ENCODE results near the gene FUOM.

Gene FUOM

DNA sequence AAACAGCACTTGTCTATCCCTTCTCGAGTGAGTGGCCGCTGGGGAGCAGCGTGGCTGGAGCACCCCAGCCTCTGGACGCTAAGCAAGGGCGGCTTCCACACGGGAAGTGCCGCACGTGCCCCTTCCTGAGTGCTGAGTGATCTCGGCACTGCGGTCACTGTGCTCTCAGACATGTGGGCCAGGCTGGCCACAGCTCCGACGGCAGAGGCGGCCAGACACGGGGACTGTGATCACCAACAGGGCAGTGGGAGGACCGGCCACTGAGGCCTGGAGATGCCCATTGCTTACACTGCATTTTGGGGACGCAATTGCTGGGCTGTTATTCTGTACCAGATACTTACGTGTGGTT, 8.3 kb upstream of the FUOM start:
- no peak for DNase-seq

DNA sequence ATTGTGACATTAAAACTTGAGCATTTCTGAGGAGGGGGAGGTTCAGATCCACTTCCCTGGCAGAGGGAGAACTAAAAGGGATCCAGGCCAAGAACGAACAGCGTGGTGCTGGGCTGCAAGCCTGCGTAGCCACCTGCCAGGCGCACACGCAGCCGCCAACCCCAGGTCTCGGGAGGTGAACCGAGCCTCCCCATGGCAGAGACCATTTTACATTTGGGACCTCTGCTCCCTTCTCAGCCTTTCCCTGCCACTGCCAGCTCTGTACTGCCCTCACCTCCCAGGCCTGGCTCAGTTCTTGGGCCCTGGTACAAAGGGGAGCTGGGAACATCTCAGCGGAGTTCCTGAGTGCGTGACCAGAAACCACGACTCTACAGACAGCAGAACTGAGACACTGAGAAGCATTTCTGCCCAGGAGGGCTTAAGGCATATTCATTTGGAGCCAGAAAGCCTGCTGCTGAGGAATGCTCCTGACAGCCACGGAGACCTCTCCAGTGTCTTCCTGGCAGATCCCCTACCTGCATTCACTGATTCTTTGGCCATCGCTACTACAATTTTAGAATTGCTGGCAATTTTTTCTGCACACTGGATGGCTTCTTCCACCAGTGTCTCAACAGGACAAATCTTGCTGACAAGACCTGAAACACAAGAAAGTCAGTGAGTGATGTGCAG, 7.8 kb upstream of the FUOM start:
- DNase-seq = no peak

DNA sequence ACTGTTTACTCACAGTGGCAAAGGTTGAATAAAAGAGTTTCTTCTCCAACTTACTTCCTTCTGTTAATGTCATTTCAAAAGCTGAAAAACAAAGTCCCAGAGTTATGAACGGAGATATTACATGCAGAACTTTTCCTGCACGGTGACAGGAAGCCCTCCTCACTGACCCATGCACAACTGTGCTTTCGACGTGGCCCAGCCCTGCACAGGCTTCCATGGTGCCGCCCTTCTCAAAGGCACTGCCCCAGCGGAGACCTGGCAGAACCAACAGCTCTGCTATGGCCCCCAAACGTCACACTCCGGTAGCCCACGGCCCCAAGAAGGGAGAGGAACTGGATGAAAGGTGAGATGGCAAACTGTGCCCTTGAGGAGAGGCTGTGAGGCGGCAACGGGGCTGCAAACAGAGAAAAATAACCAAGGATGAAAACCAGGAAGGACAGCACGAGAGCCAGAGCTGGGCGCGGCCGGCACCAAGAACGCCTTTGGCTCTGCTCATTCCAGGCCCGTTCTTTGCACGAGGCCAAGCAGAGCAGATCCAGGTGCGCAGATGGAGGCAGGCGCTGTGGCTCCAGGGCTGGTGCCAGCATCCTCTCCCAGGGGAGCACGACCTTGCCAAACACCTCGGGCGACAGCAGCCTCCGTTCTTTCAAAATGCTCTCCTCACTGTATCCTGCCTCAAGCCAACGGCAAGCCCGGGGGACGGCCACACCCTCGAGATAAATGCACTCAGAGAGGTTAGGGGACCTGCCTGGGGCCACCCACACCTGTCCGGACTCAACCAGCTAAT, 7.0 kb upstream of the FUOM start:
- no peak for DNase-seq

DNA sequence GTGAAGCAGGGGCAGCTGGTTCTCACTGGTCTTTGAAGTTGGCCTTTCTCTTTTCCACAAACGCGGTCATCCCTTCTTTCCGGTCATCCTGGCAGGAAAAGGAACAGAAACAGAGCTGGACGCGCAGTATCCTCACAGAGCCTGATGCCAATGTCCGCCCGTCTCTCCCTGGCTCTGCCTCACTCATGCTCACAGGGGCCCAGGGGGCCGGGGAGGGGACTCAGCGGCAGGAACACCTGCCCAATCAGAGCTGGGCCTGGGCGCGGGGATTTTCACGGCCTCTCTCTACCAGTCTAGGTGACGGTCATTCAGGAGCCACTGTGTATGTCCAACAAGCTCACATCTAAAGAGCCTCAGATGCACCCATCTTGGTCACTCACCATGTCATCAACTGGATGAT, 5.0 kb upstream of the FUOM start:
- no peak for DNase-seq

DNA sequence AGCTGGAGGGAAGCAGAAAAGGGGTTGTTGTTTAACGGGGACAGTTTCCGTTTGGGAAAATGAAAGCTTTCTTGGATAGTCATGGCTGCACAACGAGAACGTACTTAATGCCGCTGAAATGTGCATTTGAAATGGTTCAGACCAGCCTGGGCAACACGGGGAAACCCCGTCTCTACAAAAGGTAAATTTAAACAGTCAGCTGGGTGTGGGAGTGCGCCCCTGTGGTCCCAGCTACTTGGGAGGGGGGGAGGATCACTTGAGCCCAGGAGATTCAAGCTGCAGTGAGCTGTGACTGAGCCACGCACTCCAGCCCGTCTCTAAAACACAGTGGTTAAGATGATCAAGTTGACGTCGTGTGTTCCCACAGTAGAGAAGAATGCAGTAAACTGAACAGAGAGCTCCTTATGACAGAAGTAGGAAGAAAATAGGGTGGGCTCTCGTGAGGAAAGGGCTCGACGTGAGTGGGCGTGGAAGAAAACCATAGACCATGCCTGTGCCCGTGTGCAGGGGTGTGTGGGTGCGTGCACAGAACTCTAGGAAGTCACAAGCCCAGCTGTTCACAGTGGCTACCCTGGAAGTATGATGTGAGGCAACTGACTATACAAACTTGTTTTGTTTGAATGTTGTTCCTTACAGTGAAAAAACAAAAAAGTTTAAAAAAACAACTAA, 4.1 kb upstream of the FUOM start:
- no peak for DNase-seq

DNA sequence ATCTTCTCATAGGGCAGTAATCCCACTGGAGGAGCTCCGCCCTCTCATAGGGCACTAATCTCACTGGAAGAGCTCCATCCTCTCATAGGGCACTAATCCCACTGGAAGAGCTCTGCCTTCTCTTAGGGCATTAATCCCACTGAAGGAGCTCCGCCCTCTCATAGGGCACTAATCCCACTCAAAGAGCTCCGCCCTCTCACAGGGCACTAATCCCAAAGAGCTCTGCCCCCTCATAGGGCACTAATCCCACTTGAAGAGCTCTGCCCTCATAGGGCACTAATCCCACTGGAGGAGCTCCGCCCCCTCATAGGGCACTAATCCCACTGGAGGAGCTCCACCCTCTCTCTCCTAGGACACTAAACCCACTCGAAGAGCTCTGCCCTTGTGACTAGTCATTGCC, 3.4 kb upstream of the FUOM start:
- no peak for DNase-seq

DNA sequence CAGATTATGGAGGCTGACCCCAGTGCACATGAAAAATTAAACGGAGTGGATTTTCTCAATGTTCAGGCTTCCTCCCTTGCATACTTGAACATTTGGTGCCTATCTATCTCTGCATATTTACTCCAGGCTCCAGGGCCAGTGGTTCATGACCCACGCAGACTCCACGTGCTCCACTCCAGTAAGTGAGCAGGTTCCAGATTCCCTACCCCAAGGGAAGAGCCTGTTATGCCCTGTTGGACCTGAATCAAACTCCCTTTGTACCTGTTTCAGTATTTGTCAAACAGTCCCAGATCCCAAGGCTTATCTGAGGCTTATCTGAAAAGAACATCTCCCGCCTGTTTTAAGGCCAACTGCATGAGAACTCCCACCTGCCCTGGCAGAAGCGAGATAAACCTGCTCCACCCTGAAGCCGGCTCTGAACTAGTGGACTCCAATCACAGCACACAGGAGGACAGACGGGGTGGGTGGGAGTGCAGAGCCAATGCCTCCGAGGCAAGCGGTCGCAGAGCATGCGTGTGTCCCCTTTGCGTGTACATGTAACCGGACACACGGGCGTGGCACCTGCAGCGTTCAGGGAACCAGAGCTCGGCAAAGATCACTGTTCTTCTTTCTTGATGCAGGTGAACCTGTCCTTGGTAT, 2.3 kb upstream of the FUOM start:
- DNase-seq = no peak

DNA sequence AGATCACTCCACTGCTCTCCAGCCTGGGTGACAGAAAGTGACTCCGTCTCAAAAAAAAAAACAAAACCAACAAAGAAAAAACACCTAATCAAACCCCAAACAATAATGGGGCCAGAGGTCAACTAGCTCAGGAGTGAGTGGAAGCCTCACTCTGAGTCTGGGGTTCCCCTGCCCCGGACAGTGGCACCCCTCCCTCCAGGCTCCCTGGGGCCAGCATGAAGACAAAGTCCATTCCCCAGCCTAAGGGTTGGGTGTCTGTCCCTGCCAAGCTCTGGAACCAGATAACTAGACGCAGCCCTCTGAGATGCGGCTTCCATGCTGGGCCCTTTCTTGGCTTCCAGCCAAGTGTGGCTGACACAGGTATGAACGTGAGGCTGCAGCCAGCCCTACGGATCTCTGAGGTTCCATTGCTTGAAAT, 1.7 kb upstream of the FUOM start:
- DNase-seq = no peak

DNA sequence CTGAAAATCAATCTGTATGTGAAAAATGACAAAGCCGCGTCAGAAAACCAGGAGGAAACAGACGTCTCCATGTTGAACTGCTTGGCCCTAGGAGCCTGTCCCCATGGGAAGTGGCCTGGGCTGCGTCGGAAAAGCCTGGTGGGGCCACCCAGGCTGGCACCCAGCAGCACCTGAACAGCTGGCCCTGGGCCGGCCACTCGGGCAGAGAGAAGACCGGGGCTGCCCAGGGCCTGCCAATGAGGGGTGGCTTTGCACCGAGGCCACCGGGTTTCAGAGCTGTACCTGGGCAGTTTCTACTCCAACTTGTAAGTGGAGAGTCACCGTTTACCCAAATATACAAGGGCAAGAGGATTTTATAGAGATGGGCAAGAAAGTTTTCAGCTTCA, 1.1 kb upstream of the FUOM start:
- no peak for DNase-seq

DNA sequence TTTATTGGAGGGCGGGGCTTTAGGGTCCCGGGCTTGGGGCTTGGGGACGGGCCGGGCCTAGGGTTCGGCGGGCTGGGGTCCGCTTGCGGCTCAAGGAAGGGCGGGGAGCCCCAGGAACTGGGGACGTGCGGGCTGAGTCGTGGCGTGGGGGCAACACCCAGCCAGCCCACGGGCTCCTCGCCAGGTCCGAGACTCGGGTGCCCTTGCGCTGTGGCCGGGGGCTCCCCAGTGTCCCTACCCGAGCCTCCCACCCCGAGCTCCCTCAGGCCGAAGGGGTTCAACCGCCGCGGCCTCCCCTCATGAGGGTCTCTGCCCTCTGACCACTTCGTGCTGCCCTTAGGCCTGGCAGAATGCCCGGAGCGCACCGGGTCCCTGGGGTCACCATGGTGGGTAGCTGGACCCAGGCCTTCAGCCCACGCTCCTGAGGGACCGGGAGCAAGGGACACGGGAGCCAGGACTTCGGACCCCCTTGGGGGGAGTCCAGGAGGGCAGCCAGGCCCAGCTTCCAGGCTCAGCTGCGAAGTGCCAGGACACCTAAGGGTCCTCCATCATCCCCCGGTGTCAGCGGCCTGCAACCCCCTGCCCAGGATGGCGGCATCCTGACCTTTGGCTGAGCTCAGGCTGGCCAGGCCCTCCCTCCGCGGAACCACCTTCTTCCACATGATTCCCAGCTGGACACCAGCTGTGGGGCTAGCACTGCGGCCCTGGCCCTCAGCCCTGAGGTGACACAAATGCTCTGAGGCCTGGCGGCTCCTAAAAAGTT, 524 bp upstream of the FUOM start:
- no peak for DNase-seq

DNA sequence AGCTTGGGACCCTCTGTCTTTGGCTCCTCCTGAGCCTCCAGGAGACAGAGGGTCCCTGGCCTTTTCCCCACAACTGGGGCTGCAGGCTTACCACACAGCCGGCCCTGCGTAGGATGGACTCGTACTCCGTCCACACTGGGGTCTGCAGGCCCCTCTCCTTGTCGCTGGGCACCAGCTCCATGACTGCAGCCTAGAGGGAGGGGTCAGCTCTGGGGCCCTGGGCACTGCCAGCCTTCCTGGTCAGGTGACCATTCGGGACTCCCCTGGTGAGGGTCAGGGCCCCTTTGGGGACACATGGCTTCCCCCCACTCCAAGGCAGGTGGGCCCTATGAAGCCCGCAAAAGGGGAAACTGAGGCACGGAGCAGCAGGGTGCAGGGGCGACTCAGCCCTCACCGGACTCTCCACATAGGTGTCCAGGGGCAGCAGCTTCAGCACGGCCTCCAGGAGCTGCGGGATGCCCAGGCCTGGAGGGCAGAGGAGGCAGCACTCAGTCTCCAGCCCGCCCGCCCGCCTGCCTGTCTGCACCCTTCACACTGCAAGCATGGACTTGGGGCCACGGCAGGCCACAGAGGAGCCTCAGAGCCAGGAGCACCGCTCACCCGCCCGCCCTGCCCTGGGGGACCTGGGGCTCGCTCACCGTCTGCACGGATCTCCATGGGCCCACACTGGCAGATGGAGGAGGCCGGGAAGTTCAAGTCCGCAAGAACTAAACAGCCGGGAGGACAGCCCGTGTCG, 1.1 kb downstream of the FUOM start:
- no peak for DNase-seq

DNA sequence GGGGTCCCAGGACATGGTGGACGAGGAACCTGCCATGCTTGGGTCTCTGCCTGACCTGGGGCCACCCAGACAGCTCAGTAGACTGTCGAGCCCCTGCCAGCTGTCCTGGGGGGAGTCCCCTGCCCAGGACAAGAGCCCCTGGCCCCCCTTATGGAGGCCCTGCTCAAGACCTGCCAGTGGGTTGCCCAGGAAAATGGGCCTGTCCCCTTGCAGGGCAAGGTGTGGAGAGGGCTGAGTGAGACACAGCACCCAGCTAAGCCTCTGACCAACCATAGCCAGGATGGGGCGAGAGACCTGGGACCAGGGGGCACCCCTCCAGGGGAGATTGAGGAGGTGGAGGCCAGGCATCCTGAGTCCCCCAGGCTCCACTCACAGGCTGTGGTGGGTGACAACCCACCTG, 1.8 kb downstream of the FUOM start:
- no peak for DNase-seq

DNA sequence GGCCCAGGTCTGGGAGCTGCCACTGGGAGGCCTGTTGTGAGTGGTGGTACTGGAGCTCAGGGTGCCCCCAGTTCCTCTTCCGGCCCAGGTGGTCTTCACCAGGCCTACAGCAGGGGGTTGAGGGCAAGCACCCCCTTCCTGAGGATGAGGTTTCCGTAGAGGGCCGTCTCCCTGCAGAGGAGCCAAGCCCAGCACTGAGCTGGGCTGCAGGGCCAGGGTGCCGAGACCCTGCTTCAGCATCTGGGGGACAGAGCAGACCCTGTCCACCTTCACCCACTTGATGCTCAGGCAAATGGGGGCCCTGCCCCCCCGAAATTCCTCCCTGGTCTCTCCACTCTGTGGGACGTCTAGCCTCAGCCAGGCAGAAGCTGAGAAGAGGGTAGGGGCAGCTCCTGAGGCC, 2.6 kb downstream of the FUOM start:
- no peak for DNase-seq

DNA sequence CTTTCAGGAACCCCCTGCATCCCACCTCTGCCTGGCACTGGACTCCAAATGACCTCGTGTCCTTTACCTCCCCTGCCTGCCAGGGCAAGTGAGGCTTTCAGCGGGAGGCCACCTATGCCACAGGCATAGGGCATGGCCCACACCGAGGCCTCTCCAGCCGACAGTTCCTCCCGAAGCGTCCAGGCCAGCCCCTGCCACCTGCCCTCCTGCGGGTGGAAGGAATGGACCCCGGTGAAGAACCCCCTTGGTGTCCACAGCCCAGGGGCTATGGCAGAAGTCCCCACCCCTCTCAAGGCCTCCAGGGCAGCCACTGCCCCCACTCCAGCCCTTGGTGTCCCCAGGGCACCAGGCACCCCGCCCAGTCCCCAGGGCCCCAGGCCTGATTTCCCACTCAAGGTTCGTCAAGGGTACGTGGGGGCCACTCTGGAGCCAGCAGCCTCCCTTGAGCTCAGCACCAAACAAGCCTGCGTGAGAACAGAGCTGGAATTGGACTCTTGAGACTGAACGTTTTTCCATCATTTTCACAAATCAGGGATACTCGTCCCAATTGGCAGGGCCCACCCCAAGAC, 3.1 kb downstream of the FUOM start:
- no peak for DNase-seq

DNA sequence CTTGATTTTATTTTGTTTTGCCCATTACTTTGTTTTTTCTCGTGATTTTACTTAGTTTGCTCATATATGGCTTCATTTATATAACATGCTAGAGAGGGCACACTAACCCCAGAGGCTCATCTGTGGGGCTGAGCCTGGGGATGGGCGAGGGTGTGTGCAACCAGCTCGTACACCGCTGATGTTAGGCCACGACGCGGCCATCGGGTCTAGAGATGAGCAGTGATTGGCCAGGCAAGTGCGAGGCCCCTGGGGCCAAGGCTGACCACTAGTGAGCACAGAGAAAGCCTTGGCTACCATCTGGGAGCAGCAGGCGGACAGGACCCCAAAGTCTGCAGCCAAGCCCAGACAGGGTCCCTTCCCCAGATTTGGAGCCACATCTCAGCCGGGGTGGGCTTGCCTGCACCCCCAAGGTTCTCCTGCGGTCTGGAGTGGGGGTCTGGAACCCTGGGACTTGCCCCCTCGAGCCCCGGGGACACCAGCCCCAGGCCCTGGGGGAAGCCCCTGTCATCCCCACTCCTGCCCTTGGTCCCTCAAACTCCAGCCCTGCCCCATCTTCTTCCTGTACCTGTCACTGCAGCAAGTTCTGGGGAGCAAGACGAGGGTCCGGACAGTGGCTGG, 3.7 kb downstream of the FUOM start:
- DNase-seq = no peak

DNA sequence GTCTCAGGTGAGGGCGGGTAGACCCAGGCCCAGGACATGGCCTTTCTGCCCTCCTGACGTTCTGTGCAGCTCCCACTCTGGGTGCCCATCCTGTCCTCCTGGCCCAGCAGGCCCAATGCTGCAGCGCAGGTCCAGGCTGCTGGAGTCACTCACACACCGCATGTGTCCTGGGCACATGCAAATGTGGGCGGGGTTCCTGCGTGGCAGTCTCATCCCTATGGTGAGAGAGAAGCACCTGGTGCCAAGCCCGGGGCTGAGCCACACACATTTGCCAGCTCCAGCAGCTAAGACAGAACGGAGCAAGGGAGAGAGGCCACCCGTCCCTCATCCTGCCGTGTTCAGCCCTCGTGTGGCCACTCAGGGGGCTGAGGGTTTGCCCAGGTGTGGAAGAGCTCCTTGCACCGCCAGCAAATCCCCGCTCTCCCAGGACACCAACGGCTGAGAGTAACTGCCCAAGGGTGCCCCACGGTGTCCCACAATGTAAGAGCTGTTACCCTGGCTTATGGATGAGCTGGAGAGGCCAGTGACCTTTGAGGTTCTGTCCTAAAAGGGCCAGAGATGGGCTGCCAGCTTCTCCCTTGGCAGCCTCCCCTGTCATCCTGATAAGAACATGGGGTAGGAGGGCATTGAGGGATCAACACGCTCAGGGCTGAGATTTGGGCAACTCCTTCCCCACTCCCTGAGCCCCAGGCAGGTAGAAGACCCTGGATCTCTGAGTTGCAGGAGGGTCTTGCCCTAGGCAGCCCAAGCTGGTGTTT, 4.4 kb downstream of the FUOM start:
- DNase-seq = no peak

DNA sequence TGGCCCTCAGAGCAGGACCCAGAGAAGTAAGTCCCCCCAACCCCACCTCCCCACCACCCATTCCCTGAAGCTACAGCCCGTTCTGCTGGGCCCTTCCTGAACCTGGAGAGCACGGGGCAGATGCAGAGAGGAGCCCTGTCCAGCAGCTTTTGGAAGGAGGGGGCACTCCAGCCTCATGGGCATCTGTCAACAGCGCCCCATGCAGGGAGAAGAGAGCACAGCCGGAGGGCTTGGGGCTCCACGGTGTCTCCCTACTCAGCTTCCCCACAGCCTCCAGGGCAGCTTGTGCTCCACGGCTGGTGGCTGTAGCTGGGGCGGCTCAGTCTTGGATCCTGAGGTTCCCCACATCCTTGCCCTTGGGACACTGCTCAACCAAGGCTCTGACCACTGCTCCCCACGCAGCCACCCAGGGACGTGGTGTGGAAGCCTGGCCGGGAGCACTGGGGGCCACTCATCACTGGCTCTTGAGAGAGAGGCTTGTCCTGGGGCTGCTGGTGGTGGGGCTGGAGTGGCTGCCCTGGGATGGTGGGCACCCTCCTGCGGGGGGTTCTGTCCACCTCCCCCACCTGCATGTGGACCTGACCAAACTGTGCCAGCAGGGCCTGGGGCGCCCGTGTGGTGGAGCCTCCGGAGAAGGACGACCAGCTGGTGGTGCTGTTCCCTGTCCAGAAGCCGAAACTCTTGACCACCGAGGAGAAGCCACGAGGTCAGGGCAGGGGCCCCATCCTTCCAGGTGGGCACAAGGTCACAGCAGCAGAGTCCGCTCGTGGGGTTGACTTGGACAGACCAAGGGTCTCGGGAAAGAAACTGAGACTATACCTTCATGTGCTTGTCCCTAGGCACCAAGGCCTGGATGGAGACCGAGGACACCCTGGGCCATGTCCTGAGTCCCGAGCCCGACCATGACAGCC, 6.2 kb downstream of the FUOM start:
- DNase-seq = no peak

DNA sequence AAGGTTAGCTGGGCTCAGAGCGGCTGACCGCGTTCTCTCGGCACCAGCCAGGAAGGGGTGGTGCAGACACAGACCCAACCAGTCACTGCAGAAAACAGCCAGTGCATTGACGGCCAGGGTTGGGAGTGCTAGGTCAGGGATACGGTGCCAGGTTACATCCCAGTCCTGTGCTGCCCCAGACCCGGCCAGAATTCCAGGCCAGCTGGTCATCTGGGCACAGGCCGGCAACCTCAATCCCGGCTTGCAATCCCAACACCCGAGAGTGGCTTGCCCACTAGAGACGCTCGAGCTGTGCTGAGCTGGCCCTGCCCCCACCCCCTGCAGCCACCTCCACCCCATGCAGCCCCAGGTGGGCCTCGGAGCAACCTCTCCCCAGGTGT, 6.9 kb downstream of the FUOM start:
- DNase-seq = no peak

DNA sequence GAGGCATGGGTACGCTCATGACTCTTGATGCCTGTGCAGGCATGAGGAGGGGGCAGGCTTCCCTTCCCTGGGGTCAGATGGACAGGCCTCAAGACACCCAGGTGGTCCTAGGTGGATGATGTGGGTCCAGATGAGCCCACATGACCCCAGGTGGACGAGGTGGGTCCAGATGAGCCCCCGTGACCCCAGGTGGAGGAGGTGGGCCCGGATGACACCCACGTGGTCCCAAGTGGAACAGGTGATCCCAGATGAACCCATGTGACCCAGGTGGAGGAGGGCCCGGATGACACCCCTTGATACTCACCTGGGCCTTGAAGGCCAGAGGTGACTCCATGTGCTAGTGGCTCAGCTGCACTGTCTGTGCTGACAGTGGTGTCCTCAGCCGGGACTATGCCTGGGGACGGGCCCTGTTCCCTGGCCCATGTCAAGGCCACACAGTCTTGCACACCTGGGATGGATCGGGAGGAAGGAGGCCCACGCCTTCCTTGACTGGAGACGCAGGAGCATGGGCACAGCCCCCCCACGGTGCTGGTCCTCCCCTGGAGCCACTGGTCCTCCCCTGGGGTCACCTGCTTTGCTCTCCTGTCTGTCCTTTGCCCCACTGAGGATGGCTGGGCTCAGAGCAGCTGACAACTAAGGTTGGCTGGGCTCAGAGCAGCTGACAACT, 7.4 kb downstream of the FUOM start:
- DNase-seq = no peak
